K562 (cell line): ENCODE measurements around the gene GRAMD2B. TPM values are rescaled to one million over a fixed set of nuclear protein-coding genes. Genes with fewer than 3 reads are reported as not detected.

ENCODE experiments used
- ZNF318 ChIP-seq, 2 experiments: fragments of 450-650 bp; IDR thresholded peaks; 2 replicates each; pipeline ENCODE4 v1.6.1; 2016; ENCODE audit warnings: mild to moderate bottlenecking in 2 of 2, borderline replicate concordance in 1 of 2, low read depth in 1 of 2, moderate library complexity in 1 of 2
- polyA plus RNA-seq, 8 experiments: library from polyadenylated mRNA; depleted of rRNA in 4 of 8; stranded (reverse) in 5 of 8; unstranded in 3 of 8; fragments of >200 nt; fragmentation: Nextera tagmentation in 2 of 8; fragmentation: Illumina TruSeq in 1 of 8; extraction: Ambion mirVana in 2 of 8; extraction: Trizol in 1 of 8; gene quantifications; 2 replicates each; pipeline versions ENCODE4 v1.2.1 to v1.2.3, GENCODE V29; 2011 to 2014; ENCODE audit warnings: inconsistent platforms in 1 of 8, missing spikeins in 1 of 8
- total RNA-seq, 7 experiments: library from RNA; depleted of rRNA in 6 of 7; stranded (reverse); fragments of >200 nt in 6 of 7; fragmentation: Illumina TruSeq in 2 of 7; extraction: Trizol in 2 of 7; gene quantifications; 2 replicates each; pipeline versions ENCODE4 v1.2.1 to v1.2.3, GENCODE V29; 2011 to 2021; ENCODE audit warnings: low replicate concordance in 1 of 7

The GRAMD2B gene
- total and polyA plus RNA-seq, 9 of the 15 experiments (the other 6 are each of a cell fraction or from before 2014, with no cell fraction given): 0.32 to 4.2 (median 1.4) TPM

DNA sequence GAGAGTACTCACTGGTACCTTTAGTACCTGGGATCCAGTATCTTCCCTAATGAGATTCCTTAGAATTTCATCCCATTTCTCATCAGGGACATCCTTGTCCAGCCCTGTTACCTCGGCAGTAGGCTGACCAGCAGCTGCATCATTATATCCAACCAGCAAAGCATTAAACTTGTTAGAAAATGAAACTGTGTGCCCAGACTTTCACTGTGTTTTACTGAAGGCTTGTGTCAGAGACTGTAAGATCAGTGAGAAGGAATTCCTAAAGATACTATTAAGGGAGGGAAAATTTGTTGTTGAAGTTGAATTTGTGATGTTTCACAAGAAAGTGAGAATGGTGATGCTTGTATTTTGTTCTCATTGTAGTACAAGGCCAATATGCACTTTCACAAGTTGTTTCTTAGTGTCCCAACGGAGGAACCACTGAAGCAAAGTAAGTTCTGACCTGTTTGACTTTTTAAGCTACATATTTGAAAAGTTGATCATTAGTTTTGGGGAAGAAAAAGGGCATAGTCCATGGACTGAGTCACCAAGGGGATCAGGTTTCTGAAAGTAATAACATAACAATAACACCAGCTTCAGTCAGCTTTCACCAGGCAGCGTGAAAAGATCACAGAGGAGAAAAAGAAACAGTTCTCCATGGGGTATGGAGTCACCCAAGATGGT is 48.8 kb downstream of the GRAMD2B start (continued):
- TF ChIP-seq ZNF318 (IDR thresholded peaks at IDR 0.05; ENCODE audit: borderline replicate concordance in 1 of 2, low read depth in 1 of 2): no peak
